Measurements from ENCODE around the gene TFCP2. TPM values are rescaled to one million over a fixed set of nuclear protein-coding genes. Genes with fewer than 3 reads are reported as not detected.

The TFCP2 gene
- total and polyA plus RNA-seq, 2 experiments from 2014 or later = 12.2 to 17.0 TPM

DNA sequence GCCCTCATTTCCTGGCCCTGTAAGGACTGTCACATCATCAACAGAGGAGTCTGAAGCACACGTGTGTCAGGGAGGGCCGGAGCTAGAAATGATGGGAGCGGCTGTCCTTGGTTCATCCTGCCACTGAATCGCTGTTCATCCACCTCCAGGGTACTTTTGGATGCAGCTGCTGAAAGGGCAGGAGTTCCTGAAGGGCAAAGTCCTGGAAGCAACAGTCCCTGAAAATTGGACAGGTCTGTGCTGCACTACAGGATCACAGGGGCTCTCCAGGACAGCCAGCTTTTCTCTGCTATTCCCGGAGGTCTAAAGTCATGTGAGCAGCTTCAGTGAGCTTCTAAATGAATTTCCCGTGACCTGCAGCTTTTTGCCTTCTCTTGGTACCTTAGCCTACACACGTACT lies 27.2 kb upstream of the TFCP2 start:
- H3K36me3 ChIP-seq = no peaks in the 10 kb centered on the region
- no peak overlapping the region for H3K27ac ChIP-seq
- H3K9me3 ChIP-seq (ENCODE audit: low read depth) = no peaks in the 10 kb centered on the region
- TF ChIP-seq, protein P1, sequence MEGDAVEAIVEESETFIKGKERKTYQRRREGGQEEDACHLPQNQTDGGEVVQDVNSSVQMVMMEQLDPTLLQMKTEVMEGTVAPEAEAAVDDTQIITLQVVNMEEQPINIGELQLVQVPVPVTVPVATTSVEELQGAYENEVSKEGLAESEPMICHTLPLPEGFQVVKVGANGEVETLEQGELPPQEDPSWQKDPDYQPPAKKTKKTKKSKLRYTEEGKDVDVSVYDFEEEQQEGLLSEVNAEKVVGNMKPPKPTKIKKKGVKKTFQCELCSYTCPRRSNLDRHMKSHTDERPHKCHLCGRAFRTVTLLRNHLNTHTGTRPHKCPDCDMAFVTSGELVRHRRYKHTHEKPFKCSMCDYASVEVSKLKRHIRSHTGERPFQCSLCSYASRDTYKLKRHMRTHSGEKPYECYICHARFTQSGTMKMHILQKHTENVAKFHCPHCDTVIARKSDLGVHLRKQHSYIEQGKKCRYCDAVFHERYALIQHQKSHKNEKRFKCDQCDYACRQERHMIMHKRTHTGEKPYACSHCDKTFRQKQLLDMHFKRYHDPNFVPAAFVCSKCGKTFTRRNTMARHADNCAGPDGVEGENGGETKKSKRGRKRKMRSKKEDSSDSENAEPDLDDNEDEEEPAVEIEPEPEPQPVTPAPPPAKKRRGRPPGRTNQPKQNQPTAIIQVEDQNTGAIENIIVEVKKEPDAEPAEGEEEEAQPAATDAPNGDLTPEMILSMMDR (IDR thresholded peaks at IDR 0.05; ENCODE audit: low read depth, low read length) = no peak
- no peak for DNase-seq (ENCODE audit: low read depth in 1 of 2, low spot score in 1 of 2)
- no peak overlapping the region for H3K4me3 ChIP-seq
- H3K4me1 ChIP-seq (ENCODE audit: low read depth) = no peaks in the 10 kb centered on the region
- no peaks in the 10 kb centered on the region for H3K27me3 ChIP-seq

DNA sequence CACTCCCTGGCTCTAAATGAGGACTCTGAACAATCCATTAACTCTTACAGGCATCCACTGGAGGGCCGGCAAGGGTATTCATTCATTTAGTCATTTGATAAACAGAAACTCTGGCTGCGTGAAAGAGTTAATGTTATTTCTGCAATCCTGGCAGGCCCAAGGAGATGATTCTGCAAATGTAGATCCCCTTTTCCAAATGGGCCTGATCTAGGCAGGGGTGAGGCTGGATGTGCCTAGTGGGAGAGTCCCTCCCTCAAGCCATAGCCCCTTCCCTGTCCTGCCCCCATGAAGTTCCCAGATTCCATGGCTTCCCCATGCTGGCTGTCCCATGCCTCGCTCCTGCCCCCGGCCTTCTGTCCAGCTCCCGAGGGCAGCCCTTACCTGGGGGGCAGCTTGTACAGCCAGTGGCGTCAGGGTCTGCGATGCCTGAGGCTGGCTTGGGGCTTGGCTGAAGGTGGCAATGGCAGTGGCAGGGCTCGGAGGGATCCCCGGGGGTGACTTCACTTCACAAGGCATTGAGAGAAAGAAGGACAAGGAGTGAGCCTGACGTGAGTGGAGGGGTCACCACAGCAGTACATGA lies 26.5 kb upstream of the TFCP2 start:
- no peaks in the 10 kb centered on the region for H3K36me3 ChIP-seq
- no peak overlapping the region for H3K4me3 ChIP-seq
- no peaks in the 10 kb centered on the region for H3K27me3 ChIP-seq
- DNase-seq (ENCODE audit: low read depth in 1 of 2, low spot score in 1 of 2) = no peak
- H3K27ac ChIP-seq = no peak overlapping the region
- TF ChIP-seq, protein P1 (IDR thresholded peaks at IDR 0.05; ENCODE audit: low read depth, low read length) = no peak
- H3K4me1 ChIP-seq (ENCODE audit: low read depth) = no peaks in the 10 kb centered on the region
- no peaks in the 10 kb centered on the region for H3K9me3 ChIP-seq (ENCODE audit: low read depth)

- TF ChIP-seq, protein P1 (IDR thresholded peaks at IDR 0.05; ENCODE audit: low read depth, low read length) = no peak
- Histone ChIP-seq H3K4me3 (no peak overlapping the region), H3K4me1 (ENCODE audit: low read depth) (no peaks in the 10 kb centered on the region), H3K27ac (no peak overlapping the region), H3K27me3 (no peaks in the 10 kb centered on the region), H3K36me3 (no peaks in the 10 kb centered on the region), H3K9me3 (ENCODE audit: low read depth) (no peaks in the 10 kb centered on the region)
- DNase-seq (ENCODE audit: low read depth in 1 of 2, low spot score in 1 of 2) = no peak
These were observed 25.8 kb upstream of the TFCP2 start for GRCh38 chr12:51198568-51199365.

- no peak overlapping the region for H3K27ac ChIP-seq
- no peak for DNase-seq (ENCODE audit: low read depth in 1 of 2, low spot score in 1 of 2)
- H3K36me3 ChIP-seq = no peaks in the 10 kb centered on the region
- TF ChIP-seq, protein P1 (IDR thresholded peaks at IDR 0.05; ENCODE audit: low read depth, low read length) = no peak
- no peaks in the 10 kb centered on the region for H3K4me1 ChIP-seq (ENCODE audit: low read depth)
- no peaks in the 10 kb centered on the region for H3K27me3 ChIP-seq
- H3K9me3 ChIP-seq (ENCODE audit: low read depth) = no peaks in the 10 kb centered on the region
- H3K4me3 ChIP-seq = no peak overlapping the region
These were observed 25.0 kb upstream of the TFCP2 start for GRCh38 chr12:51197736-51198567.

DNA sequence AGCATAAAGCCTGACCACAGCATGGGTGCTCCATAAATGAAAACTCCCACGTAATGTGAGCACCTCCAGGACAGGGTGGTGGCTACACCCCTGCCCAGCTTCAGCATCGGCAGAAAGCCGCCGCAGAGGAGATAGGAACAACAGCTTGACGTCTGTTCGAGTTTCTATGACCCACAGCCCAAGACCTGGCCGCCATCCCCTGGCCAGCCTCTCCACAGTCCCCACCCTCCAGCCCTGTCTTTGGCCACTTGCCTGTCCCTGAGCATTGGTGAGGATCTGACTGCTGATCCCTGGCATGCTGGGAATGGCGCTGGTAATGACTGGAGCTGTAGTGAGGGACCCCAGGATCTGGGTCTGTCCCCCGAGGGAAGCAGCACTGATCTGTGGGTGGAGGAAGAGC lies 23.6 kb upstream of the TFCP2 start:
- H3K9me3 ChIP-seq (ENCODE audit: low read depth) = no peaks in the 10 kb centered on the region
- H3K27ac ChIP-seq = no peak overlapping the region
- no peaks in the 10 kb centered on the region for H3K4me1 ChIP-seq (ENCODE audit: low read depth)
- no peak for DNase-seq (ENCODE audit: low read depth in 1 of 2, low spot score in 1 of 2)
- TF ChIP-seq, protein P1 (IDR thresholded peaks at IDR 0.05; ENCODE audit: low read depth, low read length) = no peak
- no peak overlapping the region for H3K4me3 ChIP-seq
- no peaks in the 10 kb centered on the region for H3K36me3 ChIP-seq
- no peaks in the 10 kb centered on the region for H3K27me3 ChIP-seq
